Right lobe of liver (tissue), 6 donors: ENCODE measurements around the gene ERCC8. TPM values are rescaled to one million over a fixed set of nuclear protein-coding genes. Genes with fewer than 3 reads are reported as not detected.

ENCODE experiments used
- ATAC-seq, 4 donors: fragments of 200-7000 bp; cut with Tn5 transposase; one replicate each; pipeline ENCODE4 v1.9.1; 2020; ENCODE audit warnings: mild to moderate bottlenecking in 4 of 4, moderate library complexity in 4 of 4
- DNase-seq, 3 donors: peaks; one replicate each; pipeline ENCODE4 v3.0.0-alpha.2; 2020
- H3K27ac ChIP-seq, 3 donors: fragments of 200-600 bp; one replicate each; pipeline ENCODE4 v1.8.0; 2022
- H3K27me3 ChIP-seq, 2 donors: fragments of 200-600 bp; one replicate each; pipeline ENCODE4 v1.8.0; 2022
- H3K36me3 ChIP-seq, 4 donors: fragments of 200-600 bp; sonication (generic) in 1 of 4; one replicate each; pipeline versions ENCODE4 v1.5.1 to v1.8.0; 2017 to 2022; ENCODE audit warnings: control low read depth in 1 of 4
- H3K4me1 ChIP-seq, 4 donors: fragments of 200-600 bp; sonication (generic) in 1 of 4; one replicate each; pipeline versions ENCODE4 v1.5.1 to v1.8.0; 2017 to 2022; ENCODE audit warnings: control low read depth in 1 of 4
- H3K4me3 ChIP-seq, 3 donors: fragments of 200-600 bp; one replicate each; pipeline ENCODE4 v1.8.0; 2022
- H3K9me3 ChIP-seq, 4 donors: fragments of 200-600 bp; sonication (generic) in 1 of 4; one replicate each; pipeline versions ENCODE4 v1.5.1 to v1.8.0; 2017 to 2022; ENCODE audit warnings: control low read depth in 1 of 4
- POLR2A ChIP-seq: fragments of 450-650 bp; IDR thresholded peaks from one replicate; pipeline ENCODE4 v1.6.1; 2017; ENCODE audit warnings: antibody characterized with exemption, mild to moderate bottlenecking
- WGBS: methylation state at CpG from one replicate; pipeline ENCODE4 v1.1.6; 2018; ENCODE audit warnings: low coverage, low lambda C conversion rate; ENCODE audit not compliant: insufficient coverage; ENCODE audit errors: missing lambda C conversion rate; 5-methylcytosine and 5-hydroxymethylcytosine counted together
- intact Hi-C, 2 donors: fragments of 100-400 bp; cut with DNase I; formaldehyde crosslinking; loops; one replicate each; pipeline versions ENCODE4 v1.11.2 to v1.14.1; 2022
- total RNA-seq, 6 experiments: library from RNA; depleted of rRNA in 2 of 6; stranded (reverse); fragments of >200 nt in 2 of 6; fragmentation: NEBNext Ultra II Directional in 3 of 6; extraction: Animal tissue kit (Norgen Biotek cat#: 25700) in 3 of 6; gene quantifications; one replicate each; pipeline versions ENCODE4 v1.1.0 to v1.2.4, GENCODE V29; 2016 to 2023
- TF ChIP-seq, protein P1 (sequence below), 4 donors: fragments of 200-600 bp in 3 of 4; fragments of 450-650 bp in 1 of 4; IDR thresholded peaks; one replicate each; pipeline versions ENCODE4 v1.5.1 to v1.8.0; 2016 to 2022; ENCODE audit warnings: antibody characterized with exemption in 4 of 4, mild to moderate bottlenecking in 2 of 4
- donor health status: DM: no; HTN: yes; CAD: no.
- donor health status: DM: no; HTN: no; CAD: no.
- donor health status: DM: no; HTN: no; CAD: no.
- donor health status: DM: no; HTN: yes; CAD: no.
- donor health status: DM: no; HTN: yes; CAD: no.

ERCC8 gene
- total RNA-seq, 6 experiments from 2014 or later: 4.0 to 10.7 (median 4.5) TPM

DNA sequence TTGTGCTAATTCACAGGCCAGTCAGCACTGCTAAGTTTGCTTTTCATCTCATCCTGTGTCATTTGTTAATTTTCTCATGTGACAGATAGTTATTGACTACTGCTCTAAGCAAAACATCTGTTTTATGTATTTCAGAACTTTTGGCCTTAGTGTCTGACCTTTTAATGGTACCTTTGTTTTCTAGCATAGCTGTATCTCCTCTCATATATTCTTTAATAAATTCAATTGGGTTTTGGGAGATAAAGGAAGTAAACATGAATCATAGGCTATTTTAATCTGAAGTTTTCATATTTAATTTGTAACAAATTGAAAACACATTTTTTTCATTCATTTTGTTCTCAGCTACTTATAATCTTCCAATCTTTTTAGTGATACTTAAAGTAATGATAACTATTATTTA is 13.2 kb upstream of the ERCC8 start:
- no peak for DNase-seq
- no peak for TF ChIP-seq POLR2A
- TF ChIP-seq, protein P1, sequence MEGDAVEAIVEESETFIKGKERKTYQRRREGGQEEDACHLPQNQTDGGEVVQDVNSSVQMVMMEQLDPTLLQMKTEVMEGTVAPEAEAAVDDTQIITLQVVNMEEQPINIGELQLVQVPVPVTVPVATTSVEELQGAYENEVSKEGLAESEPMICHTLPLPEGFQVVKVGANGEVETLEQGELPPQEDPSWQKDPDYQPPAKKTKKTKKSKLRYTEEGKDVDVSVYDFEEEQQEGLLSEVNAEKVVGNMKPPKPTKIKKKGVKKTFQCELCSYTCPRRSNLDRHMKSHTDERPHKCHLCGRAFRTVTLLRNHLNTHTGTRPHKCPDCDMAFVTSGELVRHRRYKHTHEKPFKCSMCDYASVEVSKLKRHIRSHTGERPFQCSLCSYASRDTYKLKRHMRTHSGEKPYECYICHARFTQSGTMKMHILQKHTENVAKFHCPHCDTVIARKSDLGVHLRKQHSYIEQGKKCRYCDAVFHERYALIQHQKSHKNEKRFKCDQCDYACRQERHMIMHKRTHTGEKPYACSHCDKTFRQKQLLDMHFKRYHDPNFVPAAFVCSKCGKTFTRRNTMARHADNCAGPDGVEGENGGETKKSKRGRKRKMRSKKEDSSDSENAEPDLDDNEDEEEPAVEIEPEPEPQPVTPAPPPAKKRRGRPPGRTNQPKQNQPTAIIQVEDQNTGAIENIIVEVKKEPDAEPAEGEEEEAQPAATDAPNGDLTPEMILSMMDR (IDR thresholded peaks at IDR 0.05): no peak
- intact Hi-C loops: no loop called here
- no peaks in the 10 kb centered on the region for H3K27me3 ChIP-seq
- no peaks in the 10 kb centered on the region for H3K36me3 ChIP-seq
- no peaks in the 10 kb centered on the region for H3K4me1 ChIP-seq
- H3K4me3 ChIP-seq: no peak overlapping the region
- no peak for ATAC-seq
- H3K9me3 ChIP-seq: no peaks in the 10 kb centered on the region
- H3K27ac ChIP-seq: no peak overlapping the region

DNA sequence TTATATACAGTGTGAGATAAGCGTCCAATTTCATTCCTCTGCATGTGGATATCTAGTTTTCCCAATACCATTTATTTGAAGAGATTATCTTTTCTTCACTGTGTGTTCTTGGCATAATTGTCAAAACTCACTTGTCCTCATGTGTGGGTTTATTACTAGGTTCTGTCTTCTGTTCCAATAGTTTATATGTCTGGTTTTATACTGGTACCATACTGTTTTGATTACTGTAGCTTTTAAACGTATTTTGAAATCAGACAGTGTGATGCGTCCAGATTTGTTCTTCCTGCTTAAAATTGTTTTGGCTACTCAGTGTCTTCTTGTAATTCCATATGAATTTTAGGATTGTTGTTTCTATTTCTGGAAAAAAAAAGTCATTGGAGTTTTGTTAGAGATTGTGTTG is 10.4 kb upstream of the ERCC8 start:
- intact Hi-C loops: no loop called here
- Histone ChIP-seq H3K27ac (no peak overlapping the region), H3K4me3 (no peak overlapping the region), H3K36me3 (no peaks in the 10 kb centered on the region), H3K9me3 (no peaks in the 10 kb centered on the region), H3K27me3 (no peaks in the 10 kb centered on the region), H3K4me1 (no peaks in the 10 kb centered on the region)
- TF ChIP-seq POLR2A: no peak
- TF ChIP-seq, protein P1 (IDR thresholded peaks at IDR 0.05): no peak
- DNase-seq (no peak), ATAC-seq (no peak)
- WGBS: 95% methylated on average over 3 of the region's 3 CpGs

DNA sequence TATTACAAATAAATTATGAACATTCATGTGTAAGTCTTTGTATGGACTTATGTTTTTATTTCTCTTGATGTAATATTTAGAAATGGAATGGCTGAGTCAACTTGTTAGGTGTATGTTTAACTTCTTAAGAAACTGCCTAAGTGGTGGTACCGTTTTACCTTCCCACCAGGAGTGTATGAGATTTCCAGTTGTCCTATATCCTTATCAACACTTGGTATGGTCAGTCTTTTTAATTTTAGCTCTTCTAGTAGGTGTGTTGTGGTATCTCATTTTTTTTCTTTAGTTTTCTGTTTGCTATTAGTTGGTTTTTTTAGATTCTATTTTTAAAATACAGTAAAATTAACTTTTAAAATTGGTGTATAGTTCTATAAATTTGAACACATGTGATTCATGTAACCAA is 3.9 kb upstream of the ERCC8 start:
- peaks cover 0 to 11% (median 0%) of the 10 kb centered on the region in 4 donors for H3K4me1 ChIP-seq
- intact Hi-C loops: no loop called here
- no peak for ATAC-seq
- TF ChIP-seq, protein P1 (IDR thresholded peaks at IDR 0.05): no peak
- no peak for TF ChIP-seq POLR2A
- 100% methylated on average over 1 of the region's 1 CpG for WGBS
- DNase-seq: no peak
- no peaks in the 10 kb centered on the region for H3K27me3 ChIP-seq
- no peaks in the 10 kb centered on the region for H3K9me3 ChIP-seq
- H3K4me3 ChIP-seq: no peak overlapping the region
- no peak overlapping the region for H3K27ac ChIP-seq
- no peaks in the 10 kb centered on the region for H3K36me3 ChIP-seq

DNA sequence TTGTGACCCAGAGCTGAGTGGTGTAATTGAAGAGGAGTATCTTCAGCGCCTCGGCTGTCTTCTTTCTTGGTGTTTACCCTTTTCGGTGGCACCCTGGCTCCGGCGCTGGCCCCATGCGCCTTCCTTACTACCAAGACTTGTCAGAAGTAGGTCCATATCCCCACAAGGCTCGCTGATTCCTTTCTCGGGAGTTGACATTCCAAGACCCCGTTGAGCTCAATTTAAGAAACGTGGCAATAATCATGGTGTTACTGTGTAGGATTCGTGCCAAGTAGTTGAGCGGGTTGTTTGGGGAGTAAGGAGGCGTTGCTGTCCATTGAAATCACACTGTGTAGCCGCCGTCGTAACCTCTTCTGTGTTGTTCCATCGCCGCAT is 930 bp upstream of the ERCC8 start:
- peak; percentile 37 to 42 (median 40) for ATAC-seq
- 4% methylated on average over 17 of the region's 18 CpGs for WGBS
- Histone ChIP-seq H3K36me3 (no peaks in the 10 kb centered on the region), H3K4me3 (peak overlapping the region; percentile 66 to 84 (median 76)), H3K27me3 (no peaks in the 10 kb centered on the region), H3K27ac (peak overlapping the region; percentile 41 to 58 (median 52)), H3K9me3 (no peaks in the 10 kb centered on the region), H3K4me1 (peaks cover 0 to 11% (median 0%) of the 10 kb centered on the region in 4 donors)
- TF ChIP-seq, protein P1 (IDR thresholded peaks at IDR 0.05): no peak
- TF ChIP-seq POLR2A: no peak
- intact Hi-C loops: no loop called here
- DNase-seq: peak in 2 of 3 donors; percentile 30 to 46

DNA sequence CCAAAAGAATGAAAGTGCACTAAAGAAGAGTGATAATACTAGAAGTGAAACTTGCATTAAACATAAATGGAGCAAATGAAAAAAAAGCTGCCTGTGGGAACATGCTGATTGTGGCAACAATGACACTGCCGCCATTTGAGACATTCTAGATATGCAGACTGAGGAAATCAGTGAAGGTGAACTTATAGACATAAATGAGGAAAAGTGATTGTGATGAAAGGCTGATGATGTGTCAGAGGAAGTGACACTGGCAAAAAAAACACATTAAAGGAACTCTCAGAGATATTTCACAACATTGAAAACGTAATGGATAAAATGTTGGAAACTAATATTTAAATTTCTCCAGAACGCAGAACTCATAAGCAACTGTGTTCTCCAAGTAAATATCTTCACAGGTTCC is 1.2 kb downstream of the ERCC8 start:
- H3K27me3 ChIP-seq: no peaks in the 10 kb centered on the region
- no peak for TF ChIP-seq POLR2A
- TF ChIP-seq, protein P1 (IDR thresholded peaks at IDR 0.05): no peak
- no peak overlapping the region for H3K4me3 ChIP-seq
- H3K4me1 ChIP-seq: peaks cover 0 to 11% (median 0%) of the 10 kb centered on the region in 4 donors
- H3K36me3 ChIP-seq: no peaks in the 10 kb centered on the region
- H3K9me3 ChIP-seq: no peaks in the 10 kb centered on the region
- intact Hi-C loops: no loop called here
- WGBS: 43% methylated on average over 3 of the region's 3 CpGs
- ATAC-seq (no peak), DNase-seq (no peak)
- H3K27ac ChIP-seq: no peak overlapping the region
